GM23338 (cell line): ENCODE measurements around the gene ADAMTS20.

ENCODE experiments used
- CTCF ChIP-seq, 2 experiments: fragments of 200-600 bp in 1 of 2; sonication (generic) in 1 of 2; conservative IDR thresholded peaks; 2 replicates each; pipeline versions ENCODE4 v1.5.1 to v1.6.1; 2016 to 2017; ENCODE audit warnings: antibody characterized with exemption in 2 of 2, low read depth in 2 of 2, mild to moderate bottlenecking in 2 of 2, moderate library complexity in 1 of 2
- POLR2AphosphoS5 ChIP-seq: IDR thresholded peaks from 2 replicates; pipeline ENCODE4 v1.6.1; 2016; ENCODE audit warnings: antibody characterized with exemption, low read depth

GRCh38 chr12:43571885-43572284 is 19.9 kb upstream of the ADAMTS20 start:
- no peak for TF ChIP-seq POLR2AphosphoS5
- TF ChIP-seq CTCF (conservative IDR thresholded peaks at IDR 0.05; ENCODE audit: low read depth in 2 of 2): no peak
